HG03045 (cell line): ENCODE results near the gene CNPY2.
"Not testable (repeated sequence)": the region's sequence is repeated elsewhere in the genome, so short reads cannot be mapped to it uniquely, and the experiment has no call there.

Source experiments
- ATAC-seq: cut with Tn5 transposase; IDR thresholded peaks from one replicate; pipeline ENCODE4 v1.9.1; 2021; ENCODE audit warnings: mild to moderate bottlenecking, moderate library complexity; ENCODE audit not compliant: unreplicated experiment

The CNPY2 gene

GRCh38 chr12:56333679-56334489, 18.1 kb upstream of the CNPY2 start, which contains the start of gene PAN2:
Gene PAN2, minus strand, starts transcription at chr12:56334000. Its CDS starts 906 bp downstream, at chr12:56333094.
- peak; percentile 94 for ATAC-seq

- no peak for ATAC-seq
These were observed 17.4 kb upstream of the CNPY2 start for GRCh38 chr12:56333197-56333678.

GRCh38 chr12:56332512-56333196, 16.9 kb upstream of the CNPY2 start:
- ATAC-seq = no peak

- no peak for ATAC-seq
These were observed 15.2 kb upstream of the CNPY2 start for GRCh38 chr12:56330936-56331490.

GRCh38 chr12:56326533-56326932, 10.7 kb upstream of the CNPY2 start:
- ATAC-seq = no peak

- ATAC-seq = no peak
These were observed 10.3 kb upstream of the CNPY2 start for GRCh38 chr12:56326126-56326525.

GRCh38 chr12:56324206-56324605, 8.4 kb upstream of the CNPY2 start:
- no peak for ATAC-seq

- ATAC-seq = not testable (repeated sequence)
These were observed 5.8 kb upstream of the CNPY2 start for GRCh38 chr12:56321610-56322009.

GRCh38 chr12:56321027-56321426, 5.2 kb upstream of the CNPY2 start:
- ATAC-seq = no peak

- ATAC-seq = no peak
These were observed 1.9 kb upstream of the CNPY2 start for GRCh38 chr12:56317675-56318074.

- no peak for ATAC-seq
These were observed 553 bp downstream of the CNPY2 start for GRCh38 chr12:56315249-56315621.

GRCh38 chr12:56311003-56311402, 4.8 kb downstream of the CNPY2 start:
- no peak for ATAC-seq

- ATAC-seq = no peak
These were observed 7.1 kb downstream of the CNPY2 start for GRCh38 chr12:56308714-56309113.

GRCh38 chr12:56307221-56307965, 8.4 kb downstream of the CNPY2 start:
- no peak for ATAC-seq

GRCh38 chr12:56304872-56305590, 10.8 kb downstream of the CNPY2 start:
- ATAC-seq = no peak

GRCh38 chr12:56304276-56304675, 11.5 kb downstream of the CNPY2 start:
- ATAC-seq = no peak

- ATAC-seq = no peak
These were observed 14.9 kb downstream of the CNPY2 start for GRCh38 chr12:56300644-56301464.

- ATAC-seq = peak; percentile 95
These were observed 15.7 kb downstream of the CNPY2 start, which contains the start of gene CS for GRCh38 chr12:56299853-56300643. Gene CS, minus strand, starts transcription at chr12:56300330. Its CDS starts 129 bp downstream, at chr12:56300201.
